H1 (cell line): ENCODE measurements around the gene CAVIN2. TPM values are rescaled to one million over a fixed set of nuclear protein-coding genes. Genes with fewer than 3 reads are reported as not detected.
"Not testable (repeated sequence)": the region's sequence is repeated elsewhere in the genome, so short reads cannot be mapped to it uniquely, and the experiment has no call there.

Source experiments
- CTCF ChIA-PET: fragments of 300-600 bp; sonication (Branson Sonifier 250); formaldehyde crosslinking; loops from one replicate; lab custom pipeline; 2021; ENCODE audit not compliant: partially characterized antibody; lab: Charles Lee
- POLR2A ChIA-PET: fragments of 300-600 bp; sonication (Branson Sonifier 250); formaldehyde crosslinking; loops from one replicate; lab custom pipeline; 2021; ENCODE audit warnings: inconsistent platforms; ENCODE audit not compliant: partially characterized antibody; lab: Charles Lee
- DNase-seq, 2 experiments: peaks; one replicate each; pipeline versions ENCODE4 v3.0.0 to v3.0.0-alpha.2; 2010 to 2022; ENCODE audit warnings: low spot score in 2 of 2, low read depth in 1 of 2, mixed read lengths in 1 of 2
- FAIRE-seq: peaks from 2 replicates; lab custom pipeline; 2011; peaks lifted over from hg19 to GRCh38; lab: Jason Lieb, UNC
- H2AFZ ChIP-seq: 2 replicates; pipeline ENCODE4 v1.8.1; 2012; ENCODE audit warnings: low read length, inconsistent platforms
- H2AK5ac ChIP-seq: 2 replicates; pipeline ENCODE4 v1.6.1; 2013; ENCODE audit warnings: low read depth, low read length
- H2BK120ac ChIP-seq: replicated peaks from 2 replicates; pipeline ENCODE3; 2013; ENCODE audit warnings: low read depth, low read length, inconsistent platforms
- H2BK12ac ChIP-seq: 2 replicates; pipeline ENCODE4 v1.6.1; 2013; ENCODE audit warnings: low read depth, low read length
- H2BK15ac ChIP-seq: 2 replicates; pipeline ENCODE4 v1.6.1; 2013; ENCODE audit warnings: low read length
- H2BK20ac ChIP-seq: 2 replicates; pipeline ENCODE4 v1.6.1; 2013; ENCODE audit warnings: low read length
- H2BK5ac ChIP-seq: 2 replicates; pipeline ENCODE4 v1.6.1; 2013; ENCODE audit warnings: low read depth, low read length
- H3K14ac ChIP-seq: 2 replicates; pipeline ENCODE4 v1.6.1; 2013; ENCODE audit warnings: inconsistent platforms; ENCODE audit not compliant: insufficient read length
- H3K18ac ChIP-seq: 2 replicates; pipeline ENCODE4 v1.6.1; 2013; ENCODE audit warnings: low read length; ENCODE audit errors: extremely low read depth
- H3K23ac ChIP-seq: 2 replicates; pipeline ENCODE4 v1.6.1; 2013; ENCODE audit warnings: inconsistent platforms; ENCODE audit not compliant: insufficient read length
- H3K23me2 ChIP-seq: 2 replicates; pipeline ENCODE4 v1.6.1; 2013; ENCODE audit warnings: low read depth, low read length
- H3K27ac ChIP-seq: 2 replicates; pipeline ENCODE4 v1.6.1; 2011; ENCODE audit warnings: low read depth, low read length, inconsistent platforms
- H3K27me3 ChIP-seq, 4 experiments: replicated peaks in 1 of 4; 1 replicate in 1 of 4; 2 replicates in 3 of 4; pipeline versions ENCODE4 v1.6.1 to v1.8.1; 2011 to 2013; ENCODE audit warnings: low read length in 3 of 4, mild to moderate bottlenecking in 3 of 4, inconsistent platforms in 2 of 4, mixed read lengths in 2 of 4, moderate library complexity in 1 of 4; ENCODE audit not compliant: control insufficient read depth in 3 of 4, insufficient read depth in 3 of 4; ENCODE audit errors: extremely low read depth in 1 of 4
- H3K36me3 ChIP-seq, 4 experiments: 2 replicates each; pipeline versions ENCODE4 v1.6.1 to v1.8.1; 2011 to 2013; ENCODE audit warnings: mild to moderate bottlenecking in 4 of 4, low read length in 3 of 4, moderate library complexity in 2 of 4, control low read depth in 1 of 4, inconsistent platforms in 1 of 4; ENCODE audit not compliant: insufficient read depth in 4 of 4, control insufficient read depth in 2 of 4
- H3K4ac ChIP-seq: replicated peaks from 2 replicates; pipeline ENCODE3; 2013; ENCODE audit warnings: low read length, low read depth, mixed read lengths, inconsistent platforms; ENCODE audit not compliant: insufficient read length
- H3K4me1 ChIP-seq, 4 experiments: replicated peaks in 1 of 4; 1 replicate in 1 of 4; 2 replicates in 3 of 4; pipeline versions ENCODE4 v1.6.1 to v1.8.1; 2011 to 2013; ENCODE audit warnings: low read length in 3 of 4, inconsistent platforms in 2 of 4, mixed read lengths in 1 of 4; ENCODE audit not compliant: insufficient read depth in 4 of 4, control insufficient read depth in 3 of 4
- H3K4me2 ChIP-seq, 2 experiments: 2 replicates each; pipeline versions ENCODE4 v1.6.1 to v1.8.1; 2011 to 2013; ENCODE audit warnings: low read depth in 2 of 2, low read length in 2 of 2, control low read depth in 1 of 2, inconsistent platforms in 1 of 2, mild to moderate bottlenecking in 1 of 2; ENCODE audit not compliant: insufficient read depth in 1 of 2
- H3K4me3 ChIP-seq, 4 experiments: fragments of 200-600, 300-600 bp in 1 of 4; sonication (generic), shearing (Covaris generic), sonication (Bioruptor Twin) in 1 of 4; 2 replicates each; pipeline versions ENCODE4 v1.5.1 to v1.8.1; 2011 to 2016; ENCODE audit warnings: low read length in 4 of 4, low read depth in 3 of 4, control low read depth in 2 of 4, inconsistent platforms in 2 of 4, mild to moderate bottlenecking in 2 of 4, mixed read lengths in 1 of 4, moderate library complexity in 1 of 4; ENCODE audit not compliant: insufficient read depth in 2 of 4; ENCODE audit errors: extremely low read depth in 1 of 4
- H3K56ac ChIP-seq: replicated peaks from 2 replicates; pipeline ENCODE3; 2013; ENCODE audit warnings: low read depth, mild to moderate bottlenecking, mixed read lengths, low read length, inconsistent platforms; ENCODE audit not compliant: insufficient read length
- H3K79me1 ChIP-seq: 2 replicates; pipeline ENCODE4 v1.6.1; 2013; ENCODE audit warnings: low read depth, low read length, control low read depth
- H3K79me2 ChIP-seq, 2 experiments: 2 replicates each; pipeline versions ENCODE4 v1.6.1 to v1.8.1; 2012 to 2013; ENCODE audit warnings: low read length in 2 of 2, mild to moderate bottlenecking in 2 of 2, inconsistent platforms in 1 of 2; ENCODE audit not compliant: insufficient read depth in 2 of 2, control insufficient read depth in 1 of 2
- H3K9ac ChIP-seq, 4 experiments: replicated peaks in 1 of 4; 1 replicate in 1 of 4; 2 replicates in 3 of 4; pipeline versions ENCODE4 v1.6.1 to v1.8.1; 2011 to 2013; ENCODE audit warnings: low read depth in 3 of 4, low read length in 3 of 4, control low read depth in 2 of 4, mild to moderate bottlenecking in 2 of 4, moderate library complexity in 2 of 4, inconsistent platforms in 1 of 4; ENCODE audit errors: extremely low read depth in 1 of 4
- H3K9me3 ChIP-seq, 2 experiments: 2 replicates each; pipeline versions ENCODE4 v1.6.1 to v1.8.1; 2012 to 2013; ENCODE audit warnings: mild to moderate bottlenecking in 2 of 2, moderate library complexity in 2 of 2, control low read depth in 1 of 2, inconsistent platforms in 1 of 2, low read depth in 1 of 2, low read length in 1 of 2, mixed read lengths in 1 of 2; ENCODE audit not compliant: insufficient read depth in 2 of 2
- H4K20me1 ChIP-seq, 2 experiments: replicated peaks in 1 of 2; 2 replicates each; pipeline versions ENCODE3 to v1.8.1; 2011 to 2013; ENCODE audit warnings: inconsistent platforms in 2 of 2, low read length in 2 of 2, mild to moderate bottlenecking in 1 of 2; ENCODE audit not compliant: insufficient read depth in 2 of 2, control insufficient read depth in 1 of 2
- H4K5ac ChIP-seq: 2 replicates; pipeline ENCODE4 v1.6.1; 2013; ENCODE audit warnings: low read length, low read depth, mixed read lengths, inconsistent platforms; ENCODE audit not compliant: insufficient read length
- H4K8ac ChIP-seq: 2 replicates; pipeline ENCODE4 v1.8.0; 2013; ENCODE audit warnings: mild to moderate bottlenecking, moderate library complexity, low read length, inconsistent platforms; ENCODE audit not compliant: insufficient read depth; ENCODE audit errors: extremely low read depth
- H4K91ac ChIP-seq: replicated peaks from 2 replicates; pipeline ENCODE3; 2013; ENCODE audit warnings: low read length, mixed read lengths, inconsistent platforms; ENCODE audit not compliant: insufficient read length
- BCL11A ChIP-seq, 2 experiments: IDR thresholded peaks; one replicate each; pipeline ENCODE4 v1.6.1; 2011; ENCODE audit warnings: low read depth in 2 of 2, low read length in 2 of 2, mild to moderate bottlenecking in 2 of 2
- E2F6 ChIP-seq: IDR thresholded peaks from 2 replicates; pipeline ENCODE4 v1.6.1; 2012; ENCODE audit warnings: inconsistent platforms
- EP300 ChIP-seq, 2 experiments: IDR thresholded peaks; 1 replicate in 1 of 2; 2 replicates in 1 of 2; pipeline ENCODE4 v1.6.1; 2011 to 2012; ENCODE audit warnings: low read depth in 2 of 2, low read length in 2 of 2, mild to moderate bottlenecking in 2 of 2, borderline replicate concordance in 1 of 2, inconsistent platforms in 1 of 2, moderate library complexity in 1 of 2
- KDM4A ChIP-seq: IDR thresholded peaks from one replicate; pipeline ENCODE4 v1.7.1; 2012; ENCODE audit warnings: low read depth, mild to moderate bottlenecking, moderate library complexity, low read length, inconsistent platforms; ENCODE audit not compliant: severe bottlenecking
- WGBS, 2 experiments: shearing (Covaris generic) in 1 of 2; methylation state at CpG; one replicate each; pipeline versions ENCODE4 v1.1.6 to v1.1.7; 2013 to 2015; ENCODE audit warnings: low lambda C conversion rate in 2 of 2, mixed read lengths in 2 of 2, inconsistent platforms in 1 of 2, low coverage in 1 of 2, missing lambda C conversion rate in 1 of 2; ENCODE audit not compliant: insufficient replicate concordance in 2 of 2, insufficient coverage in 1 of 2, insufficient read length in 1 of 2; ENCODE audit errors: extremely low coverage in 1 of 2, missing lambda C conversion rate in 1 of 2; 5-methylcytosine and 5-hydroxymethylcytosine counted together
- polyA plus RNA-seq, 7 experiments: library from polyadenylated mRNA; depleted of rRNA in 3 of 7; stranded (reverse) in 5 of 7; unstranded in 2 of 7; fragments of >200 nt in 5 of 7; fragments of 200-250 nt in 2 of 7; gene quantifications; 1 replicate in 5 of 7; 2 replicates in 1 of 7; 4 replicates in 1 of 7; pipeline versions ENCODE4 v1.2.1 to v1.2.3, GENCODE V29; 2011 to 2013; ENCODE audit warnings: missing spikeins in 2 of 7, mixed read lengths in 2 of 7
- total RNA-seq: library from RNA; stranded (reverse); fragmentation: NEBNext Ultra II Directional; extraction: Animal tissue kit (Norgen Biotek cat#: 25700); gene quantifications from 2 replicates; pipeline ENCODE4 v1.2.1, GENCODE V29; 2021

The CAVIN2 gene
- total and polyA plus RNA-seq, 2 of the 8 experiments (the other 6 are each of a cell fraction or from before 2014, with no cell fraction given): 0.03 TPM; not detected in 1

- no peak for TF ChIP-seq EP300 (IDR thresholded peaks at IDR 0.05; ENCODE audit: borderline replicate concordance in 1 of 2, low read depth in 2 of 2, low read length in 2 of 2)
- no peak for TF ChIP-seq KDM4A
- TF ChIP-seq BCL11A (IDR thresholded peaks at IDR 0.05; ENCODE audit: low read depth in 2 of 2, low read length in 2 of 2): no peak
- no peak for TF ChIP-seq E2F6
Observed at GRCh38 chr2:191786694-191787093, 60.2 kb downstream of the CAVIN2 start (continued).

- H2AK5ac ChIP-seq, H3K4ac ChIP-seq, FAIRE-seq, H3K36me3 ChIP-seq, H3K23ac ChIP-seq, H3K4me1 ChIP-seq, H3K23me2 ChIP-seq, H3K14ac ChIP-seq, H3K9ac ChIP-seq, POLR2A ChIA-PET, H4K8ac ChIP-seq, H4K5ac ChIP-seq, H3K4me3 ChIP-seq, H3K4me2 ChIP-seq, H3K9me3 ChIP-seq, H2BK120ac ChIP-seq, H3K56ac ChIP-seq, H3K27me3 ChIP-seq, H3K18ac ChIP-seq, H2BK12ac ChIP-seq, H2BK20ac ChIP-seq, H3K79me1 ChIP-seq, H4K91ac ChIP-seq, H2BK15ac ChIP-seq, H2BK5ac ChIP-seq, H4K20me1 ChIP-seq, DNase-seq, H3K27ac ChIP-seq, H2AFZ ChIP-seq, H3K79me2 ChIP-seq: not testable (repeated sequence)
- CTCF ChIA-PET: interaction anchor here (1.7 kb wide), 1 partner anchor 218 kb away, joined by 5 read pairs; no protein-coding TSS in a partner anchor
- 100% methylated on average over 3 of the region's 3 CpGs; no CpG with 5 or more reads in 1 of the 2 experiments for WGBS, 2 experiments
Observed at GRCh38 chr2:191785651-191786050, 61.2 kb downstream of the CAVIN2 start.
